Measurements from ENCODE around the gene GATA2. TPM values are rescaled to one million over a fixed set of nuclear protein-coding genes. Genes with fewer than 3 reads are reported as not detected.

GATA2 gene
- total RNA-seq, 2 donors from 2014 or later: 2.6 to 6.0 TPM

DNA sequence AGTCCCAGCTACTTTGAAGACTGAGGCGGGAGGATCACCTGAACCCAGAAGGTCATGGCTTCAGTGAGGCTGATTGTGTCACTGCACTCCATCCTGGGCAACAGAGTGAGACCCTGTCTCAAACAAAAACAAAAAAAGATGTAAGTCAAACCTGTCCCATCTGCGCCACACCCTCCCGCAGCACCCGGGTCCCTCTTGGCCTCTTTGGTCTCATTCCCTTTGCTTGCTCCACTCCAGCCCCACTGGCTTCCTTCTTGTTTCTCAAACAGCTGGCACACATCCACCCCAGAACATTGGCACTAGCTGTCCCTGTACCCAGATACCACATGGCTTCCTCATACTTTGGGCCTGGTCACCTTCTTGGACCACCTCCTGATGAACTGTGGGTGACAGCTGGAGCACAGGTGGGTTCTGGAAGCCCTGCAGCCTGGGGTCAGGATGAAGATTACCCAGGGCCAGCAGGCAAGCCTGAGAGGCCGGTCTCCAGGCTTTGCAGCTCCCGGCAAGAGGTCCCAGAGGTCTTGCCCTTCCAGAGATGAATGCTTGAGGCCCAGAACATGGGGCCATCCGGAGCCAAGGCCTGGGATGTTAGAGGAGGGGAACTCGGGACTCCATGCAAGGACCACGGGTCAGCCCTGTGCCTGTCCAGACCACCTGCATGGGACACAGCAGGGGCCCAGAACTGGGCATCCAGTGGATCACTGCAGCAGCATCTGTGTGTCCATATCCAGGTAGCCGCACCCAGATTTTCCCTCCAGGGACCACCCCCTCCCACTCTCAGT, 10.9 kb upstream of the GATA2 start:
- ATAC-seq (no peak), DNase-seq (no peak)
- intact Hi-C loops (cut with DNase I, micrococcal nuclease): no loop called here

DNA sequence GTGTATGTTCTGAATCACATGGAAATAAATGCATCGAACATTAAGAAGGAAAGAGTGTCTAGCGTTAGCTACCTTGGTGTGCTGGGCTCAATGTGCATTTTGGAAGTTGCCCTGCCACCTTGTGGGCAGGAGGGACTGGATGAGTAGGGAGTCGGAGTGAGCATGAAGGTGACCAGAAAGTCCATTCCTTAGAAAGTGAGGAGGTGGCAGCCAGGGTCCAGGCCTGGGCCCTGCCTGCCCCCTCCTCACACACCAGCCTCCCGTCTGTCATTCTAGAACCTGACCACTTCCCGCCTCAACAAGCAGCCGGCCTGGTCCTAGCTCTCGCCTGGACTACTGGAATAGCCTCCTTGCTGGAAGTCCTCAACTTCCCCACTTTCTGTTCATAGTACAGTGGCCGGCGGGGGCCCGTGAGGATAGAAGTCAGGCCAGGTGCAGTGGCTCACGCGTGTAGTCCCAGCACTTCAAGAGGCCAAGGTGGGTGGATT, 10.2 kb upstream of the GATA2 start:
- peak; percentile 37 for ATAC-seq
- DNase-seq: no peak

DNA sequence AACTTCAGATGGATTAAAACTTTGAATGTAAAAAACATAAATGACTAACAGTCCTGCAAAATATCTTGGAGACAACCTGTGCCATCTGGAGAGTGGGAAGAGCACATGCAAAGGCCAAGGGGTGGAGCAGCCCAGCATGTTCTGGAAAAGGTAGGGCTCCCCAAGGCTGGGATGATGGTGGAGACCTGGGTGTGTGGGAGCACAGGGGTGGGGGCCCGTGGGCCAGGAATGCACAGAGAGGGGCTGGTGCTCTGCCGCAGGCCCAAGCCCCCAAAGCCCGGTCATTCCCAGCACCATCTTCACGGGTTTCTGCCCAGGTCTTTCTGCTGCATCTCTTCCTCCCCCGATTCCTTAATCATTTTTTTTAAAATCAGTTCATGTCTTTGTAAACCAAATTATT, 9.7 kb upstream of the GATA2 start:
- DNase-seq (no peak), ATAC-seq (no peak)
- intact Hi-C loops (cut with DNase I, micrococcal nuclease): no loop called here

More for the DNA sequence above, 10.2 kb upstream of the GATA2 start:
- intact Hi-C loops (cut with DNase I, micrococcal nuclease): no loop called here

DNA sequence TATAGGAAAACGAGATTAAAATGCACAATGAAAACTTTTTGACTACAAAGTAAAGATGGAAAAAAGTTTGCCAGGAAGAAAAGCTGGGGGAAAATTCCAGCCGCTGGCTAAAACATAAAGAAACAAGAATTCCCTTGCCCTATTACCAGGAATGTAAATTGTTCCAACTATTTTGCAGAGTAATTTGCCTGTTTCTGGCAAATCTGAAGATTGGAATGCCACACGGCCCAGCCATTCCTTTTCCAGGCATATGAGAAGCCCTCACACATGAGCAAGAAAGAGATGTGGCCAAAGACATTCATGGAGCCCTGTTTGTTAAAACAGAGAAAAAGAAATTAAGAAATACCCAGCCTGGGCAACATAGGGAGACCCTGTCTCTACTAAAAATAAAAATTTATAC, 8.4 kb upstream of the GATA2 start:
- ATAC-seq (no peak), DNase-seq (no peak)
- intact Hi-C loops (cut with DNase I, micrococcal nuclease): no loop called here

DNA sequence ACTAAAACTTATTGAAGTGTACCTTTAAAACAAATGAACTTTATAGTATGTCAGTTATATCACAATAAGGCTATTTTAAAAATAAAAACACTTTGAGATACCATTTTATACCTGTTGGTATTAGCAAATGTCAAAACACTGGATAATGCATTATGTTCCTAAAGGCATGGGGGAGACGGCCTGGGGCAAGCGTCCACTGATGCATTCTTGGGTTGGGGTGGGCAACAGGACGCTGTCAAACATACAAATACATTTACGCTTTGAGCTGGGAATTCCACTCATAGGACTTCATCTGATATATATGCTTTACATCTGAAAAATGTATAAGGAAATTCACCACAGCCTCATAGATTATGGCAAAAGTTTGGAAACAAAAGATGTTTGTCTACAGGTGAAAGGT, 7.6 kb upstream of the GATA2 start:
- DNase-seq: no peak
- no peak for ATAC-seq
- intact Hi-C loops (cut with DNase I, micrococcal nuclease): no loop called here

DNA sequence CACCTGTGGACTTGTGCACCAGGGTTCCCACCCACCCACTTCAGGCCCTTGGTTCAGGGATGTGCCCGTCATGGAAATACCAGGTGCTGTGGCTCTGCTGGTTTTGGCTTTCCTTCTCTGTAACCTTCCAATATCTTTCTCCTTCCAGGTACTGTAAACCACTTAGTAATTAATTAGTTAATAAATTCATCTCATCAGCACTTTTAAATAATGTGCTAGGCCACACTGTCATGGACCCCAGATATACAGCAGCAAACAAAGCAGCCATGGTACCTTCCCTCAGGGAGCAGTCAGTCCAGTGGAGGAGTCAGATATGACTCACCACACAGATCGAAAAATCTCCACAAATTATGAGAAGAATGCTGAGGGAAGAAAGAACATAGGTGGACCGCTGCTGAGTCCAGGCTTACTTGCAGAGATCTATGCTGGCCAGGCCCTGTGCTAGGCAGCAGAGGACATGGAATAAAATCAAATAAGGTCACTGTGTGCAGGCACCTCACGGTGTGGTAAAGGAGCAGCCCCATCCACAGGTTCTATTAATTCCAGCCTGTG, 6.8 kb upstream of the GATA2 start:
- no peak for ATAC-seq
- intact Hi-C loops (cut with DNase I, micrococcal nuclease): loop anchor here in 1 of 2 donors (5.0 to 10.0 kb wide), 2 partner anchors 72 to 405 kb away; no protein-coding TSS in a partner anchor
- DNase-seq: no peak

DNA sequence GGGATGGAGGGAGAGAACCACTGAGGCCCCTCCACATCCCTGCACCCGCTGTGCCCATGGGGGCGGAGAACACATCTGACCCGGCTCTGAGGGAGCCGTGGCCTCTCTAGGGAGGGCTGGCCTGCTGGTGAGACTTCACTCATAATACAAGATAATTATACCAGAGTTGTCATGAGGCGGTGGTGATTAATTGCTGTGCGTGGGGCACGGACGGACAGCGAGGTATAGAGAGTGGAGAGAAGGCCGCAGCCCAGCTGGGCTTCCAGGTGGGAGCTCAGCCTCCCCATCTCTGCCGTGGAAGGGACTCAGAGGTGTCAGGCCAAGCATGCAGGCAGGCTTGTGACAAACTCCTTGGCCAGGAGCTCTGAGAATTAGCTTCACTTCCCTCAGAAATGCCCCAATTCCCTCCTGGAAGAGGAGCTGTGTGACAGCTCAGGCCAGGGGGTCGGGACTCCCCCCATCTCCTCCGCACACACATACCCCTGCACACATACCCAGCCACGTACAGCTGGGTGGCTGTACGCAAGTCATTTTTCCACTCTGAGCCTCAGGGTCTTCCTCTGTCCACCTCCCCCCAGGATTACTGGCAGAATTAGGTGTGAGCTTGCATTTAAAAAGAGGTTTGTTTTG, 6.0 kb upstream of the GATA2 start:
- intact Hi-C loops (cut with DNase I, micrococcal nuclease): loop anchor here in 1 of 2 donors (5.0 to 10.0 kb wide), 2 partner anchors 72 to 404 kb away; no protein-coding TSS in a partner anchor
- ATAC-seq (no peak), DNase-seq (no peak)

DNA sequence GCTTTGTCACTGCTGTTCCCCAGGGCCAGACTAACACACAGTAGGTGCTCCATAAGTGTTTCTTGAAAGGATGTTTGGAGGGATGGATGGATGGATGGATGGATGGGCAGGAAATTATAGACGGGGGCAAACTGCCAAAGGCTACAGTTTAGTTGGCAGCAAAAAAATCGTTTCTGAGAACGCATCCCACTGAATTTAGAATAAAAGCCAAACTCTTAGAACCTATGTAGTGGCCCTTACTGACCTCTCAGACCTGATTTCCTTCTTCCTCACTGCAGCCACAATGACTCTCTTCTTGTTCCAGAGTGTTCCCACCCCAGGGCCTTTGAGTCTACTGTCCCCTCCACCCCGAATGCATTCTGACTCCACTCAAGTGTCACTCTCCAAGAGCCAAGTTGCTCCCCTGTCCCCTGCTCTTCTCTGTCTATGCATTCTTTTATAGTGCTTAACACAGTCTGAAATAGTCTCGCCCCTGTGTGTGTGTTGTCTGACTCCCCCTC, 5.2 kb upstream of the GATA2 start:
- no peak for ATAC-seq
- intact Hi-C loops (cut with DNase I, micrococcal nuclease): loop anchor here in 1 of 2 donors (5.0 to 10.0 kb wide), 2 partner anchors 71 to 403 kb away; no protein-coding TSS in a partner anchor
- no peak for DNase-seq

DNA sequence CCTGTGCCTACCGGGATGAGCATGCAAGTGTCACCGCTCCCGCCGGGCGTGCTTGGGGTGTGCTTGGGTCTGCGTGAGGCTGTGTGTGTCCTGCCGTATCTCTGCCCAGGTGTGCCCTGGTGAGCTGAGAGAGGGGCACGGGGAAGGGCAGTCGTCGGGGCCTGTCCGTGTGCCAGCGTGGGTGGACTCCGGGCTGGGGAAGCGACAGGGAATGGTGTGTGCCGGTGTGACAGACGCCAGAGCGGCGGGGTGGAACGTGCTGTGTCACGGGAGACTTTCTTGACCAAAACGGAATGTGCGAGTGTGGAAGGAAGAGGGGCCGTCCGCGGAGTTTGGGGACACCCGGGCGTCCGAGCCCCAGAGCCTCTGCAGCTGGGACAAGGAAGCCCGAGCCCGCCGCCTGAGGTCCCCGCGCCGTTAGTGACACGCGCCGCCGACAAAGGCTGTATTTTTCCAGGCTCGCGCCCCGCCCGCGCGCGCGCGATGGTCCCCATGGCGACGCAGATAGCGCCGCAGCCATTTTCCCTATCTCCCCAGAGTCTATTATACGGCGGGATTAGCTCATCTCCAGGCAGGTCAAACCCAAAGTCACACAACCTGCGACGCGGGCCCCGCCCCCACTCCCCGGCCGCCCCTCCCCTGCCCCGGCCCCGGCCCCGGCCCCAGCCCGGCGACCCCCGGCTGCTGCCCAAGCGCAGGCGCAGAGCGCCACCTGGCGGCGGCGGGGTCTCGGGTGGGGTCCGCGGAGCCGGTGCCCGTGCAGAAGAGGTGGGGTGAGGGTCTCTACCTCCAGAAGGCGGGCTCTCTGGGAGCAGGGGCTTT, 4.5 kb upstream of the GATA2 start:
- DNase-seq (peak in 1 of 2 donors; percentile 77), ATAC-seq (peak; percentile 91)
- intact Hi-C loops (cut with DNase I, micrococcal nuclease): loop anchor here in 1 of 2 donors (5.0 to 10.0 kb wide), 2 partner anchors 70 to 403 kb away; no protein-coding TSS in a partner anchor

DNA sequence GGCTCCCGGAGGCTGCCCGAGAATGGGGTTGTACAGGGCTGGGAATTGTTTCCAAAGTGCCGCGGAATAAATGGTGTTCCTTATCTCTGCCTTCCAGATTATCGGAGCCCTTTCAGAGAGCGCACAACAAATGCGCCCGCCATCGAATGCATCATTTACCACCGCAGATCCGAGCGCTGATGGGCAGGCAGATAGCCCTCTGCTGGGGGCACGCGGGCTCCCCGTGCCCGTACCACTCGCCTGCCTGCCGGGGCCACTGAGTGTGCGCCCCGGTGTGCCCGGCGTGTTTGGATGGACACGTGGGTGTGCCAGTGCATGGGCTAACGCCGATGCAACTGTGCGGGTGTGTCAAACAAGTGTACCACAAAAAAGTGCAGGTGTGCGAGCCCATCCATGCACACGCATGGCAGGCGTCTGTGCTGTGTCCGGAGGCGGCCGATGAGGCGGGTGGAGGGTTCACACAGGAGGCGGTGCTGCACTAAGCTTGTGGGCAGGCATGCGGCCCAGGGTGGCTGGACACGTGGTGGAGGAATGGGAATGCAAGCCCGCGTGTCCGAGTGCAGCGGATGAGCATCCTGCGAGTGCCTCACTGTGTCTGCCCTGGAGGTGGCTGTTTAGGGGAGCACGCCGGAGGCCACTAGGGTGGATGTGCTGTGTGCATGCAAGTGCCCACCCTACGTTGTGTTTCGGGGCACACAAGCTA, 3.8 kb upstream of the GATA2 start:
- DNase-seq: no peak
- ATAC-seq: peak; percentile 13
- intact Hi-C loops (cut with DNase I, micrococcal nuclease): loop anchor here in 1 of 2 donors (5.0 to 10.0 kb wide), 2 partner anchors 69 to 402 kb away; no protein-coding TSS in a partner anchor

DNA sequence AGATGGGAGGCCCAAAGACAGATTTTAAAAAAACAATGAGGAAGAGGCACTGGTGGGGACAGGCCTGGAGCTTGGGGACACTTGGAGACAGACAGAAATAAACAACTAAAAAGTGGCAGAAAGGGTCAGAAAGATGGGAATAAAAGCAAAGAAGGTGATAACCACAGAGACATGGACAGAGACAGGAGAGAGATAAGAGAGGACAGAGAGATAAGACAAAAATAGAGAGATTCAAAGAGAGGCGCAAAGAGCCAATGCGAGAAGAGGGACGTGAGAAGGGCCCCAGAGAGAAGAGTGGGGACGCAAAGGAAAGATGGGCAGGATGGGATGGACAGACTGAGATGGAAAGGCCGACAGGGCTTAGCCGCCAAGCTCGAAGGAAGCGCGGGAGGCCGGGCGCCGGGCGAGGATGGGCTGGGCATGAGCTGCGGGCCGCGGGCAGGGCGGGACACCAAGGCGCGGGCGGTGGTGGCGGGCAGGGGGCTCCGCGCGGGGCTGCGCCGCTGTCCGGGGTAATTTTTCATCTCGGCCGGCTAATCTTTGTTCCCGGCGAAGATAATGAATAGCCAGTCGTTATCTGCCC, 3.1 kb upstream of the GATA2 start:
- intact Hi-C loops (cut with DNase I, micrococcal nuclease): loop anchor here in 1 of 2 donors (5.0 to 10.0 kb wide), 2 partner anchors 69 to 401 kb away; no protein-coding TSS in a partner anchor
- DNase-seq: no peak
- ATAC-seq: no peak

DNA sequence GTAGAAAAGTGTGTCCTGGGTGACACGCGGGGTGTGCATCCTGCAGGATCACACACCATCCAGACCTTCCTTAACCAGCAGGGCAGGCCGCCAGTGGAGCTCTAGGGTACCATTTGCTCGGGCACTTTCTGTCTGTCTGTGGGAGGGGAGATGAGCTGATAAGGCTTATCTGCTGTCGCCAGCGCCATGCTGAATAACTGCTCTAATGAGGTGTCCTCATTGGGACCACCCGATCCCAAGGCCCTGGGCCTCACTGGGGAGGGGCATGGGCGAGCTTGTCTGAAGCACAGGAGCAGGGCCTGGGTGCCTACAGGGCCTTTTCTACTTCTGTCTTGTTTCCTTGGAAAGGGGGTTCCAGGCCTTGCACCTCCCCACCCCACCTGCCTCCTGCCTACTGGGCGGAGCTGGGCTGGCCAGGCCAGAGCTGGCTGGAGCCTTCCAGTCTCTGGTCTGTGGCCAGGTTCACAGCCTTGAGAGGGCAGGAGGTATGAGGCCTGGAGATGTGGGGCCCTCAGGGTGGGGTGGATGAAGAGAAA, 2.5 kb upstream of the GATA2 start:
- ATAC-seq (no peak), DNase-seq (no peak)
- intact Hi-C loops (cut with DNase I, micrococcal nuclease): loop anchor here in 1 of 2 donors (5.0 to 10.0 kb wide), 2 partner anchors 68 to 401 kb away; no protein-coding TSS in a partner anchor

DNA sequence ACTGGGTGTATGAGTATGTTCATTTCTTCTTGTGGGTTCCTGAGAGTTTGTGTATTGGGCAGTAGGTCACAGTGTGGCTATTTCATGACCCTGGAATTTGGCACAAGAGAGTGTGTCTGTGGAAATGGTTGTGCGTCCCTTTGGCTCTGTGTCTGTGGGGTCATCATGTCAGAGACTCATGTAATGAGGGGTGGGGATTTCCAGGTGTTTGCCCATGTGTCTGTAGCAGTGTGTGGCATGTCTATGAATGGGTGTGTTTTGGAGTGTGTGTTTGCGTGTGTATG, 1.3 kb upstream of the GATA2 start:
- ATAC-seq (no peak), DNase-seq (no peak)
- intact Hi-C loops (cut with DNase I, micrococcal nuclease): loop anchor here in 1 of 2 donors (10.0 kb wide), 1 partner anchor 400 kb away; no protein-coding TSS in a partner anchor

DNA sequence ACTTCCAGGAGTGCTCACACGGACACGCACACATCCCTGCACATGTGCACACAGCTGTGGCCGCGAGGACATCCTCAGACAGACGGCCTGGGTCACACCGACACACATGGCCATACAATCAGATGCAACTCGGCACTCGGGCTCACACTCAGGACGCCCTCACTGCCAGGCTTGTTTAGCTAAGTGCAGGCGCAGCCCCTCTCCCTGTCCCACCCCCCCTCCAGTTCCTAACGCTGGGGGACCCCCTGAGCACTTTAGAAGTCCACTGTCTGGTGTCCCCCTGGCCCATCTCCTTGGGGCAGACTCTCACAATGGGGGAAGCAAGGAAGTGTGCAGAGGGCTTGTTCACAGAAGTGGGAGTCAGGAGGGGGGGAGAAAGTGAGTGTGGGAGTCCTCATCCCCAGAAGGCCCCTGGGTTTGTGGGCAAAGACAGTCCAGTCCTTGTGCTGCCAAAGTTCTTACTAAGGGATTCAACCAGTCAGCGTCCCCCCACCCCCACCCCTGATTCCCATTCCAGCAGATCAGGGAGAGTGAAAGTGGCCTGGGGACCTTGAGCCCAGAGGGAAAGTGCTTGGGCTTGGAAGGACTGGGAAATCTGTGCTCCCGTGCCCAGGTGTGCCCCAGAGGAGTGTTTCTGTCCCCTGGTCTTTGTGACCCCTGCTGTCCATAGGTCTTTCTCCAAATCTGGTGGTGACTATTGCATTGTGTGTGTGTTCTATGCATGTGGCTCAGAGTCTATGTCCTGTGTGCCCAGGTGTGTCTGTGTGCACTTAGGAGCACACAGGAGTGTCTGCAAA, 767 bp upstream of the GATA2 start:
- no peak for ATAC-seq
- intact Hi-C loops (cut with DNase I, micrococcal nuclease): loop anchor here in 1 of 2 donors (10.0 kb wide), 1 partner anchor 399 kb away; no protein-coding TSS in a partner anchor
- DNase-seq: no peak

DNA sequence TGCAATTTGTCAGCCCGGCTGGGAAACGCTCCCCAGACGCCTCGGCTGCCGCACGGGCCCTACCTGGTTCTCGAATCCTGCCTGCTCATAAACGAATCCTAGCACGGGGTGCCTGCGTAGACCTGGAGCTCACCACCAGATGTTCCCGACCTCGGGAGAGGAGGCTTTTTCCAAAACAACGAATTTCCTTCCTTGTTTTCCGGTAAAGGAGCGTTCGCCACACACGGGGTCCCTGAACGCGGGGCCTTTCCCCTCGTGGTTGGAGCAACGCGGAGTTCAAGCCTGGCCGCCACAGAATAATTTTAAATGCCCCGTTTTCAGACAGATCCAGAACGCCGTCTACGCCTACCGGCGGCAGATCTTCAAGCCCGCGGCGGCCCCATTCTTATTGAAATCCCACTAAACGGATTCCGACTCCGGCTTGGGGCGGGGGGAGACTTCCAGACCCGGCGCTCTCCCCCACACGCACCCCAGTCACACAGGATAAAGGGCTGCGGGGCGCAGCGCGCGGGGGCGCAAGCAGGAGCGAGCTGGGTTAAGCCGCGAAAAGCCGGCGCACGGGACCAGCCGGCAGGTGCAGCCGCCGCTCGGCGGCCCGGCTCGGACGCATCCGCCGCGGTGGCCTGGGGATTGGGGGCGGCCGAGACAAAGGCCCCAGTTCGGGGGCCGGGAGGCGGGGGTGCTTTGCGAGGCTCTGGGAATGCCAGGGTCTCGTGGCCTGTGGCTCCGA, 895 bp downstream of the GATA2 start:
- intact Hi-C loops (cut with DNase I, micrococcal nuclease): loop anchor here in 1 of 2 donors (10.0 kb wide), 1 partner anchor 397 kb away; no protein-coding TSS in a partner anchor
- DNase-seq (no peak), ATAC-seq (no peak)

DNA sequence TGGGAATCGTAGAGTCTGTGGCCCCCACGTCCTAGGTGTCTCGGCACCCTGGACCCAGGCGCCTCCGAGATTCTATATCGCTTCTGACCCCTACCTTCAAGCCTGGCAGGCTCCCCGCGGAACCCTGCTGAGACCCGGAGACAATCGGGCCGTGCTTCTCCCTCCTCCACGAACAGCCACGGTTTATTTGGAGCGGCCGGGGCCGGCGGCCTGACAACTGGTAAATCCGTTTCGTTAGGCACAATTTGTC, 1.4 kb downstream of the GATA2 start:
- ATAC-seq: no peak
- DNase-seq: no peak
- intact Hi-C loops (cut with DNase I, micrococcal nuclease): loop anchor here in 1 of 2 donors (10.0 kb wide), 1 partner anchor 397 kb away; no protein-coding TSS in a partner anchor

Measured in left colon (tissue), 2 donors.